Stimulated activated CD4-positive, alpha-beta T cell treated with anti-CD3 and anti-CD28 coated beads, Interleukin-2, amount 100 ng/mL, for 24 hours (primary cell): ENCODE results near the gene SUGCT.

ENCODE experiments used
- DNase-seq, 2 donors: peaks; one replicate each; pipeline ENCODE4 v3.0.0-alpha.2; 2020

Gene SUGCT

GRCh38 chr7:40753455-40753854, 618.6 kb downstream of the SUGCT start:
- no peak for DNase-seq

- no peak for DNase-seq
Measured at GRCh38 chr7:40755438-40755837, 620.6 kb downstream of the SUGCT start.

GRCh38 chr7:40757109-40757508, 622.3 kb downstream of the SUGCT start:
- DNase-seq = no peak

GRCh38 chr7:40758590-40758989, 623.8 kb downstream of the SUGCT start:
- no peak for DNase-seq

- DNase-seq = no peak
Measured at GRCh38 chr7:40760293-40760964, 625.6 kb downstream of the SUGCT start.

GRCh38 chr7:40760987-40761386, 626.2 kb downstream of the SUGCT start:
- DNase-seq = no peak

GRCh38 chr7:40761762-40762560, 627.2 kb downstream of the SUGCT start:
- no peak for DNase-seq

GRCh38 chr7:40763319-40764287, 628.8 kb downstream of the SUGCT start:
- DNase-seq = no peak

GRCh38 chr7:40765639-40766038, 630.8 kb downstream of the SUGCT start:
- no peak for DNase-seq

- no peak for DNase-seq
Measured at GRCh38 chr7:40772096-40772495, 637.3 kb downstream of the SUGCT start.

- no peak for DNase-seq
Measured at GRCh38 chr7:40773656-40774055, 638.9 kb downstream of the SUGCT start.

GRCh38 chr7:40775877-40776276, 641.1 kb downstream of the SUGCT start:
- DNase-seq = no peak

GRCh38 chr7:40777730-40778312, 643.0 kb downstream of the SUGCT start:
- DNase-seq = no peak

- DNase-seq = no peak
Measured at GRCh38 chr7:40780460-40780859, 645.7 kb downstream of the SUGCT start.

- DNase-seq = no peak
Measured at GRCh38 chr7:40782836-40783235, 648.0 kb downstream of the SUGCT start.

GRCh38 chr7:40784176-40784575, 649.4 kb downstream of the SUGCT start:
- no peak for DNase-seq

- no peak for DNase-seq
Measured at GRCh38 chr7:40786909-40787308, 652.1 kb downstream of the SUGCT start.

- DNase-seq = no peak
Measured at GRCh38 chr7:40793132-40793531, 658.3 kb downstream of the SUGCT start.

- DNase-seq = no peak
Measured at GRCh38 chr7:40795607-40796006, 660.8 kb downstream of the SUGCT start.

GRCh38 chr7:40796723-40797122, 661.9 kb downstream of the SUGCT start:
- DNase-seq = no peak

- no peak for DNase-seq
Measured at GRCh38 chr7:40798613-40799012, 663.8 kb downstream of the SUGCT start.

GRCh38 chr7:40799493-40800403, 664.9 kb downstream of the SUGCT start:
- DNase-seq = no peak
